Activated CD8-positive, alpha-beta memory T cell treated with anti-CD3 and anti-CD28 coated beads for 4 hours (primary cell): Measurements from ENCODE around the gene CHST13.

ENCODE experiments used
- DNase-seq, 2 donors: peaks; one replicate each; pipeline ENCODE4 v3.0.0-alpha.2; 2020; ENCODE audit warnings: low read depth in 2 of 2

Gene CHST13

GRCh38 chr3:126523745-126524428 is at the start of gene CHST13:
CHST13 (plus strand) TSS chr3:126524155; CDS start chr3:126524333, 178 bp downstream.
- no peak for DNase-seq

- no peak for DNase-seq
Measured at GRCh38 chr3:126474498-126475412, 49.2 kb upstream of the CHST13 start.

- DNase-seq = peak; percentile 83 to 90
Measured at GRCh38 chr3:126475413-126476114, 48.4 kb upstream of the CHST13 start, which contains the start of gene ZXDC. ZXDC (minus strand) TSS chr3:126475891; CDS start chr3:126475865, 26 bp downstream.

GRCh38 chr3:126476166-126477060 is 47.5 kb upstream of the CHST13 start:
- no peak for DNase-seq

- no peak for DNase-seq
Measured at GRCh38 chr3:126477061-126477380, 46.9 kb upstream of the CHST13 start.

- no peak for DNase-seq
Measured at GRCh38 chr3:126478581-126479310, 45.2 kb upstream of the CHST13 start.

- no peak for DNase-seq
Measured at GRCh38 chr3:126479642-126480041, 44.3 kb upstream of the CHST13 start.

GRCh38 chr3:126480206-126480605 is 43.7 kb upstream of the CHST13 start:
- no peak for DNase-seq

- no peak for DNase-seq
Measured at GRCh38 chr3:126480861-126481260, 43.1 kb upstream of the CHST13 start.

GRCh38 chr3:126481808-126482502 is 42.0 kb upstream of the CHST13 start:
- DNase-seq = no peak

- no peak for DNase-seq
Measured at GRCh38 chr3:126482503-126483255, 41.3 kb upstream of the CHST13 start.

GRCh38 chr3:126483321-126483761 is 40.6 kb upstream of the CHST13 start:
- DNase-seq = no peak

- DNase-seq = no peak
Measured at GRCh38 chr3:126484148-126484547, 39.8 kb upstream of the CHST13 start.

- no peak for DNase-seq
Measured at GRCh38 chr3:126484662-126485061, 39.3 kb upstream of the CHST13 start.

GRCh38 chr3:126485176-126485897 is 38.6 kb upstream of the CHST13 start:
- no peak for DNase-seq

- no peak for DNase-seq
Measured at GRCh38 chr3:126485956-126486355, 38.0 kb upstream of the CHST13 start.

GRCh38 chr3:126486360-126486847 is 37.6 kb upstream of the CHST13 start:
- no peak for DNase-seq

GRCh38 chr3:126487151-126487771 is 36.7 kb upstream of the CHST13 start:
- no peak for DNase-seq
